Mesenchymal stem cell (in vitro differentiated cells and primary cell): ENCODE results near the gene VIPR2.
A peak's percentile ranks its signal among the peaks of the same experiment; 100 is the strongest.

Source experiments
- DNase-seq: peaks from one replicate; pipeline ENCODE4 v3.0.0-alpha.2; 2013
- H2AFZ ChIP-seq: one replicate; pipeline ENCODE4 v1.6.1; 2013; ENCODE audit warnings: low read depth, mild to moderate bottlenecking, control low read depth, inconsistent platforms, low read length, moderate library complexity
- H2AK5ac ChIP-seq: 2 replicates; pipeline ENCODE4 v1.6.1; 2013; ENCODE audit warnings: low read length, moderate library complexity, mild to moderate bottlenecking, inconsistent platforms; ENCODE audit not compliant: severe bottlenecking
- H2BK120ac ChIP-seq: one replicate; pipeline ENCODE4 v1.6.1; 2013; ENCODE audit warnings: low read depth, mild to moderate bottlenecking, inconsistent platforms, low read length, moderate library complexity
- H2BK12ac ChIP-seq, 2 experiments: one replicate each; pipeline ENCODE4 v1.6.1; 2013; ENCODE audit warnings: inconsistent platforms in 2 of 2, low read length in 2 of 2, mild to moderate bottlenecking in 2 of 2, moderate library complexity in 2 of 2, control low read depth in 1 of 2
- H2BK15ac ChIP-seq: one replicate; pipeline ENCODE4 v1.6.1; 2013; ENCODE audit warnings: mild to moderate bottlenecking, low read depth, inconsistent platforms; ENCODE audit not compliant: poor library complexity, severe bottlenecking
- H2BK5ac ChIP-seq: 2 replicates; pipeline ENCODE4 v1.6.1; 2013; ENCODE audit warnings: low read depth, mild to moderate bottlenecking, low read length, control low read depth, inconsistent platforms; ENCODE audit not compliant: poor library complexity, severe bottlenecking
- H3K14ac ChIP-seq, 2 experiments: one replicate each; pipeline ENCODE4 v1.6.1; 2013; ENCODE audit warnings: inconsistent platforms in 2 of 2, low read length in 2 of 2, control low read depth in 1 of 2, mild to moderate bottlenecking in 1 of 2, moderate library complexity in 1 of 2
- H3K18ac ChIP-seq, 2 experiments: one replicate each; pipeline ENCODE4 v1.6.1; 2013; ENCODE audit warnings: inconsistent platforms in 2 of 2, low read length in 2 of 2, control low read depth in 1 of 2, low read depth in 1 of 2, mild to moderate bottlenecking in 1 of 2
- H3K23ac ChIP-seq, 2 experiments: one replicate each; pipeline ENCODE4 v1.6.1; 2013; ENCODE audit warnings: inconsistent platforms in 2 of 2, low read length in 2 of 2, mild to moderate bottlenecking in 2 of 2, moderate library complexity in 2 of 2, control low read depth in 1 of 2
- H3K27ac ChIP-seq: 2 replicates; pipeline ENCODE4 v1.5.1; 2013; ENCODE audit warnings: mild to moderate bottlenecking, moderate library complexity, low read length, control low read depth, inconsistent platforms; ENCODE audit not compliant: poor library complexity, severe bottlenecking
- H3K27me3 ChIP-seq, 2 experiments: 2 replicates each; pipeline versions ENCODE4 v1.6.1 to v1.7.0; 2013; ENCODE audit warnings: low read length in 2 of 2, mild to moderate bottlenecking in 2 of 2, moderate library complexity in 2 of 2, control low read depth in 1 of 2, inconsistent platforms in 1 of 2; ENCODE audit not compliant: control insufficient read depth in 1 of 2, insufficient read depth in 1 of 2
- H3K36me3 ChIP-seq, 2 experiments: 2 replicates each; pipeline versions ENCODE4 v1.6.1 to v1.7.0; 2013; ENCODE audit warnings: low read length in 2 of 2, control low read depth in 1 of 2, inconsistent platforms in 1 of 2, low read depth in 1 of 2, mild to moderate bottlenecking in 1 of 2; ENCODE audit not compliant: insufficient read depth in 2 of 2, control insufficient read depth in 1 of 2
- H3K4ac ChIP-seq, 2 experiments: one replicate each; pipeline ENCODE4 v1.6.1; 2013; ENCODE audit warnings: inconsistent platforms in 2 of 2, low read length in 2 of 2, mild to moderate bottlenecking in 2 of 2, moderate library complexity in 2 of 2, control low read depth in 1 of 2, low read depth in 1 of 2
- H3K4me1 ChIP-seq: 2 replicates; pipeline ENCODE4 v1.6.1; 2013; ENCODE audit warnings: low read depth, low read length, control low read depth; ENCODE audit not compliant: control insufficient read depth, insufficient read depth
- H3K4me2 ChIP-seq: 2 replicates; pipeline ENCODE4 v1.6.1; 2013; ENCODE audit warnings: low read length, mild to moderate bottlenecking, inconsistent platforms; ENCODE audit not compliant: poor library complexity, severe bottlenecking
- H3K4me3 ChIP-seq, 2 experiments: 2 replicates each; pipeline versions ENCODE4 v1.5.1 to v1.7.0; 2013; ENCODE audit warnings: low read length in 2 of 2, mild to moderate bottlenecking in 2 of 2, control low read depth in 1 of 2, low read depth in 1 of 2; ENCODE audit not compliant: insufficient read depth in 1 of 2
- H3K79me1 ChIP-seq: replicated peaks from 2 replicates; pipeline ENCODE4 v1.6.1; 2013; ENCODE audit warnings: mild to moderate bottlenecking, control low read depth, low read length, inconsistent platforms; ENCODE audit not compliant: poor library complexity, severe bottlenecking
- H3K9ac ChIP-seq: 2 replicates; pipeline ENCODE4 v1.7.0; 2013; ENCODE audit warnings: mild to moderate bottlenecking, low read length, moderate library complexity
- H3K9me3 ChIP-seq: 2 replicates; pipeline ENCODE4 v1.7.0; 2013; ENCODE audit warnings: mild to moderate bottlenecking, low read length; ENCODE audit not compliant: control insufficient read depth
- H4K8ac ChIP-seq: one replicate; pipeline ENCODE4 v1.6.1; 2013; ENCODE audit warnings: inconsistent platforms, mild to moderate bottlenecking, low read length, moderate library complexity
- H4K91ac ChIP-seq: one replicate; pipeline ENCODE4 v1.6.1; 2013; ENCODE audit warnings: mild to moderate bottlenecking, low read length, inconsistent platforms
- WGBS: methylation state at CpG from one replicate; pipeline ENCODE4 v1.1.7; 2013; ENCODE audit warnings: mixed read lengths; 5-methylcytosine and 5-hydroxymethylcytosine counted together

VIPR2 gene

GRCh38 chr7:159015081-159015453 is 129.6 kb downstream of the VIPR2 start:
- no peak overlapping the region for H2BK12ac ChIP-seq
- peaks cover 46% of the 10 kb centered on the region for H3K4me1 ChIP-seq
- no peak overlapping the region for H2BK120ac ChIP-seq
- no peak overlapping the region for H3K9ac ChIP-seq
- no peak overlapping the region for H3K23ac ChIP-seq
- no peak for DNase-seq
- H2AK5ac ChIP-seq: no peak overlapping the region
- H3K4me2 ChIP-seq: no peak overlapping the region
- H3K4me3 ChIP-seq: no peak overlapping the region
- no peak overlapping the region for H2BK15ac ChIP-seq
- 81% methylated on average over 6 of the region's 6 CpGs for WGBS
- H3K14ac ChIP-seq: no peak overlapping the region
- peaks cover 0 to 2% of the 10 kb centered on the region in 2 experiments for H3K36me3 ChIP-seq
- no peaks in the 10 kb centered on the region for H3K9me3 ChIP-seq
- peaks cover 0 to 3% of the 10 kb centered on the region in 2 experiments for H3K27me3 ChIP-seq
- no peak overlapping the region for H3K4ac ChIP-seq
- H2BK5ac ChIP-seq: no peak overlapping the region
- H3K79me1 ChIP-seq: no peaks in the 10 kb centered on the region
- peak overlapping the region; percentile 58 for H3K27ac ChIP-seq
- H2AFZ ChIP-seq: no peak overlapping the region
- no peak overlapping the region for H3K18ac ChIP-seq
- H4K8ac ChIP-seq: no peak overlapping the region
- H4K91ac ChIP-seq: no peak overlapping the region

GRCh38 chr7:159014297-159015062 is 130.2 kb downstream of the VIPR2 start:
- no peak overlapping the region for H2BK15ac ChIP-seq
- WGBS: 93% methylated on average over 20 of the region's 20 CpGs
- no peak overlapping the region for H3K27ac ChIP-seq
- H3K36me3 ChIP-seq: peaks cover 0 to 2% of the 10 kb centered on the region in 2 experiments
- peaks cover 0 to 3% of the 10 kb centered on the region in 2 experiments for H3K27me3 ChIP-seq
- no peak overlapping the region for H3K4me2 ChIP-seq
- no peak overlapping the region for H3K23ac ChIP-seq
- no peak overlapping the region for H3K14ac ChIP-seq
- H3K18ac ChIP-seq: no peak overlapping the region
- H4K91ac ChIP-seq: no peak overlapping the region
- no peak overlapping the region for H2AFZ ChIP-seq
- no peak for DNase-seq
- no peak overlapping the region for H4K8ac ChIP-seq
- no peak overlapping the region for H2BK5ac ChIP-seq
- no peak overlapping the region for H2AK5ac ChIP-seq
- no peaks in the 10 kb centered on the region for H3K9me3 ChIP-seq
- H3K4ac ChIP-seq: no peak overlapping the region
- no peaks in the 10 kb centered on the region for H3K79me1 ChIP-seq
- no peak overlapping the region for H3K4me3 ChIP-seq
- H3K4me1 ChIP-seq: peaks cover 46% of the 10 kb centered on the region
- no peak overlapping the region for H2BK120ac ChIP-seq
- H3K9ac ChIP-seq: no peak overlapping the region
- no peak overlapping the region for H2BK12ac ChIP-seq

DNA sequence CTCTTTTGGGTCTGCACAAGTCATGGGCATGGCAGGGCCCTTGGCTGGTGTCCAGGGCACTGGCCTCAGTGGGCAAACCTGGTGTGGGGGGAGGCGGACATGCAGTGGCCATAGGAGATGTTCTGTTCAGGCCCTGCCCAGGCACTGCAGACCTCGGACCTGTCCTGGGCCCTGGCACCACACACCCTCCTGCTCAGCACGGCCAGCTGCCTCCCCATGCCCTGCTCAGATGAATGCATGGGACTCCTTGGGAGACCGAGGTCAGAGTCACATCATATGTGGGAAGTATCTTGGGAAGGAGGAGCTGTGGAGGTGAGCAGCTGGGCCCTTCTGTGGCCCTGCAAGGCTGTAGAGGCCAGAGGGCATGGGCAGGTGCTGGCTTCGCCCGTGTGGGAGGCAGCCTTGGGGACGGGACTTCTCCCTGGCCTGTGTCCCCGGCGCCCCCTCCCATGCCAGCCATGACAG is 130.8 kb downstream of the VIPR2 start:
- H4K8ac ChIP-seq: no peak overlapping the region
- H3K4me1 ChIP-seq: peaks cover 43% of the 10 kb centered on the region
- no peak overlapping the region for H2BK5ac ChIP-seq
- peaks cover 0 to 2% of the 10 kb centered on the region in 2 experiments for H3K36me3 ChIP-seq
- 96% methylated on average over 6 of the region's 9 CpGs for WGBS
- H3K18ac ChIP-seq: no peak overlapping the region
- H3K23ac ChIP-seq: no peak overlapping the region
- H3K9me3 ChIP-seq: no peaks in the 10 kb centered on the region
- no peak overlapping the region for H4K91ac ChIP-seq
- H3K4me2 ChIP-seq: no peak overlapping the region
- H2BK12ac ChIP-seq: no peak overlapping the region
- H2AFZ ChIP-seq: no peak overlapping the region
- H2AK5ac ChIP-seq: no peak overlapping the region
- no peak overlapping the region for H3K4ac ChIP-seq
- H3K9ac ChIP-seq: no peak overlapping the region
- no peak for DNase-seq
- no peak overlapping the region for H2BK15ac ChIP-seq
- H3K27me3 ChIP-seq: peaks cover 0 to 10% of the 10 kb centered on the region in 2 experiments
- H2BK120ac ChIP-seq: no peak overlapping the region
- H3K27ac ChIP-seq: no peak overlapping the region
- H3K79me1 ChIP-seq: no peaks in the 10 kb centered on the region
- no peak overlapping the region for H3K4me3 ChIP-seq
- no peak overlapping the region for H3K14ac ChIP-seq

DNA sequence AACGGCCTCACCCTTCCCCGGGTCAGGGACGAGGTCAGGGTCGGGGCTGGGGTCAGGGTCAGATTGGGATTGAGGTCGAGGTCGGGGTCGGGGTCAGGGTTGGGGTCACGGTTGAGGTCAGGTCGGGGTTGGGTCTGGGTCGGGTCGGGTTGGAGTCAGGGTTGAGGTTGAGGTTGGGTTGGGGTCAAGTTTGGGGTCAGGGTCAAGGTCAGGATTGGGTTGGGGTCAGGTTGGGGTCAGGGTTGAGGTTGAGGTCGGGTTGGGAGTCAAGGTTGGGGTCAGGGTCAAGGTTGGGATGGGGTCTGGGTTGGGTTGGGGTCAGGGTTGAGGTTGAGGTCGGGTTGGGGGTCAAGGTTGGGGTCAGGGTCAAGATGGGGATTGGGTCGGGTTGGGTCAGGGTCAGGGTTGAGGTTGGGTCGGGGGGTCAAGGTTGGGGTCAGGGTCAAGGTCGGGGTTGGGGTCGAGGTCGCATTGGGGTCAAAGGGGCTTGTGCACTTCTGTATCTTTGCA is 131.4 kb downstream of the VIPR2 start:
- H3K4ac ChIP-seq: no peak overlapping the region
- H2AK5ac ChIP-seq: no peak overlapping the region
- no peak overlapping the region for H3K27ac ChIP-seq
- peaks cover 0 to 14% of the 10 kb centered on the region in 2 experiments for H3K27me3 ChIP-seq
- 83% methylated on average over 18 of the region's 18 CpGs for WGBS
- H3K9ac ChIP-seq: no peak overlapping the region
- no peak overlapping the region for H2BK12ac ChIP-seq
- no peak overlapping the region for H3K18ac ChIP-seq
- H3K9me3 ChIP-seq: no peaks in the 10 kb centered on the region
- no peak overlapping the region for H2AFZ ChIP-seq
- peaks cover 0 to 2% of the 10 kb centered on the region in 2 experiments for H3K36me3 ChIP-seq
- no peak for DNase-seq
- H2BK15ac ChIP-seq: no peak overlapping the region
- no peaks in the 10 kb centered on the region for H3K79me1 ChIP-seq
- no peak overlapping the region for H3K4me2 ChIP-seq
- H3K14ac ChIP-seq: no peak overlapping the region
- peaks cover 43% of the 10 kb centered on the region for H3K4me1 ChIP-seq
- no peak overlapping the region for H4K8ac ChIP-seq
- H2BK5ac ChIP-seq: no peak overlapping the region
- H4K91ac ChIP-seq: peak overlapping the region; percentile 12
- H2BK120ac ChIP-seq: no peak overlapping the region
- no peak overlapping the region for H3K4me3 ChIP-seq
- no peak overlapping the region for H3K23ac ChIP-seq
